GM19455 (cell line): ENCODE results near the gene LRP3.
"Not testable (repeated sequence)": the region's sequence is repeated elsewhere in the genome, so short reads cannot be mapped to it uniquely, and the experiment has no call there.

Experiments used
- ATAC-seq: cut with Tn5 transposase; IDR thresholded peaks from one replicate; pipeline ENCODE4 v1.9.1; 2021; ENCODE audit not compliant: unreplicated experiment

LRP3 gene

GRCh38 chr19:33215438-33216197 is 21.5 kb downstream of the LRP3 start:
- ATAC-seq, result no peak

- no peak for ATAC-seq
These were observed 22.2 kb downstream of the LRP3 start for GRCh38 chr19:33216198-33216830.

- no peak for ATAC-seq
These were observed 23.8 kb downstream of the LRP3 start for GRCh38 chr19:33217881-33218280.

- ATAC-seq, result no peak
These were observed 25.2 kb downstream of the LRP3 start for GRCh38 chr19:33219261-33219815.

GRCh38 chr19:33220115-33220514 is 26.0 kb downstream of the LRP3 start:
- no peak for ATAC-seq

GRCh38 chr19:33220735-33221134 is 26.6 kb downstream of the LRP3 start:
- no peak for ATAC-seq

GRCh38 chr19:33221638-33222037 is 27.5 kb downstream of the LRP3 start:
- no peak for ATAC-seq

- not testable (repeated sequence) for ATAC-seq
These were observed 28.1 kb downstream of the LRP3 start for GRCh38 chr19:33222255-33222654.

GRCh38 chr19:33224694-33225457 is 30.7 kb downstream of the LRP3 start:
- ATAC-seq, result no peak

- no peak for ATAC-seq
These were observed 31.4 kb downstream of the LRP3 start, which contains the start of gene SLC7A10 for GRCh38 chr19:33225458-33225926. Gene SLC7A10 (minus strand): TSS chr19:33225850. CDS start chr19:33225703, 147 bp downstream.

GRCh38 chr19:33226550-33227241 is 32.6 kb downstream of the LRP3 start:
- ATAC-seq, result no peak

GRCh38 chr19:33227242-33227650 is 33.1 kb downstream of the LRP3 start:
- no peak for ATAC-seq

GRCh38 chr19:33227870-33228599 is 33.9 kb downstream of the LRP3 start:
- no peak for ATAC-seq

GRCh38 chr19:33229962-33230361 is 35.8 kb downstream of the LRP3 start:
- no peak for ATAC-seq

GRCh38 chr19:33231511-33231910 is 37.4 kb downstream of the LRP3 start:
- no peak for ATAC-seq

GRCh38 chr19:33232656-33233055 is 38.5 kb downstream of the LRP3 start:
- ATAC-seq, result no peak

GRCh38 chr19:33233056-33233873 is 39.1 kb downstream of the LRP3 start:
- ATAC-seq, result no peak

GRCh38 chr19:33234092-33234491 is 40.0 kb downstream of the LRP3 start:
- ATAC-seq, result no peak

GRCh38 chr19:33234736-33235135 is 40.6 kb downstream of the LRP3 start:
- no peak for ATAC-seq
